ENCODE data around the gene THAP3. TPM values are rescaled to one million over a fixed set of nuclear protein-coding genes. Genes with fewer than 3 reads are reported as not detected.
"Not testable (repeated sequence)": the region's sequence is repeated elsewhere in the genome, so short reads cannot be mapped to it uniquely, and the experiment has no call there.

THAP3 gene
- total RNA-seq, 1 experiment from 2014 or later, result 54.6 TPM

GRCh38 chr1:6657138-6657537 lies 32.5 kb downstream of the THAP3 start:
- Histone ChIP-seq H2AFZ (ENCODE audit: low read length) (no peak overlapping the region), H3K9me3 (ENCODE audit: low read length) (no peaks in the 10 kb centered on the region), H3K79me2 (ENCODE audit: low read length) (peaks cover 5% of the 10 kb centered on the region; the same call in 1 of the 2 replicates), H3K36me3 (ENCODE audit: low read depth, low read length) (peaks cover 32% of the 10 kb centered on the region), H3K4me1 (ENCODE audit: insufficient read depth, low read length) (no peaks in the 10 kb centered on the region), H3F3A (ENCODE audit: low read length, unreplicated experiment) (no peaks in the 10 kb centered on the region), H3K9ac (ENCODE audit: low read length) (no peak overlapping the region), H4K20me1 (ENCODE audit: low read length) (0 out of 2 replicates have a peak, but pooled peaks cover 3% of the 10 kb centered on the region), H3K27me3 (ENCODE audit: low read length) (no peaks in the 10 kb centered on the region), H3K9me2 (replicated peaks; ENCODE audit: low read length) (no peaks in the 10 kb centered on the region), H3K4me3 (ENCODE audit: low read length) (no peak overlapping the region), H3K4me2 (ENCODE audit: low read length) (no peak overlapping the region), H3K27ac (ENCODE audit: low read length) (no peak overlapping the region)
- POLR2A ChIA-PET (ENCODE audit: unreplicated experiment), result no interaction called here
- TF ChIP-seq EZH2phosphoT487 (IDR thresholded peaks at IDR 0.05; ENCODE audit: borderline replicate concordance, low read length), result no peak
- TF ChIP-seq CTCF (conservative IDR thresholded peaks at IDR 0.05; ENCODE audit: low read depth, low read length), result no peak
- TF ChIP-seq EZH2 (IDR thresholded peaks at IDR 0.05; ENCODE audit: low read length, unreplicated experiment), result no peak
- ATAC-seq (no peak; the same call in 1 of the 2 replicates), DNase-seq (no peak)
- CTCF ChIA-PET, result no interaction called here
- no TSS peak for BruUV-seq (replicated peaks)
- intact Hi-C loops (cut with micrococcal nuclease), result no loop called here

GRCh38 chr1:6658359-6659060 lies 33.8 kb downstream of the THAP3 start:
- ATAC-seq (no peak), DNase-seq (no peak)
- no peak overlapping the region for H3K27ac ChIP-seq (ENCODE audit: low read length)
- no peaks in the 10 kb centered on the region for H3K9me3 ChIP-seq (ENCODE audit: low read length)
- H2AFZ ChIP-seq (ENCODE audit: low read length), result no peak overlapping the region
- no peak for TF ChIP-seq EZH2 (IDR thresholded peaks at IDR 0.05; ENCODE audit: low read length, unreplicated experiment)
- no peak for TF ChIP-seq CTCF (conservative IDR thresholded peaks at IDR 0.05; ENCODE audit: low read depth, low read length)
- TF ChIP-seq EZH2phosphoT487 (IDR thresholded peaks at IDR 0.05; ENCODE audit: borderline replicate concordance, low read length), result no peak
- 0 out of 2 replicates have a peak, but pooled peaks cover 3% of the 10 kb centered on the region for H4K20me1 ChIP-seq (ENCODE audit: low read length)
- BruUV-seq (replicated peaks), result no TSS peak
- H3K4me2 ChIP-seq (ENCODE audit: low read length), result no peak overlapping the region
- ChIA-PET CTCF (interaction anchor here (0.5 kb wide), 1 partner anchor 1199 kb away, joined by 4 read pairs; no protein-coding TSS in a partner anchor), POLR2A (ENCODE audit: unreplicated experiment) (no interaction called here)
- peaks cover 7% of the 10 kb centered on the region; the same call in 1 of the 2 replicates for H3K79me2 ChIP-seq (ENCODE audit: low read length)
- H3K9me2 ChIP-seq (replicated peaks; ENCODE audit: low read length), result no peaks in the 10 kb centered on the region
- intact Hi-C loops (cut with micrococcal nuclease), result no loop called here
- H3K36me3 ChIP-seq (ENCODE audit: low read depth, low read length), result peaks cover 30% of the 10 kb centered on the region
- no peaks in the 10 kb centered on the region for H3K27me3 ChIP-seq (ENCODE audit: low read length)
- no peak overlapping the region for H3K9ac ChIP-seq (ENCODE audit: low read length)
- H3K4me1 ChIP-seq (ENCODE audit: insufficient read depth, low read length), result no peaks in the 10 kb centered on the region
- H3F3A ChIP-seq (ENCODE audit: low read length, unreplicated experiment), result no peaks in the 10 kb centered on the region
- H3K4me3 ChIP-seq (ENCODE audit: low read length), result no peak overlapping the region

GRCh38 chr1:6660415-6661049 lies 35.9 kb downstream of the THAP3 start:
- H2AFZ ChIP-seq (ENCODE audit: low read length), result no peak overlapping the region
- H3K79me2 ChIP-seq (ENCODE audit: low read length), result peaks cover 9% of the 10 kb centered on the region; the same call in 1 of the 2 replicates
- peaks cover 28% of the 10 kb centered on the region for H3K36me3 ChIP-seq (ENCODE audit: low read depth, low read length)
- TF ChIP-seq CTCF (conservative IDR thresholded peaks at IDR 0.05; ENCODE audit: low read depth, low read length) (no peak), EZH2 (IDR thresholded peaks at IDR 0.05; ENCODE audit: low read length, unreplicated experiment) (no peak), EZH2phosphoT487 (IDR thresholded peaks at IDR 0.05; ENCODE audit: borderline replicate concordance, low read length) (no peak)
- ATAC-seq, result no peak
- H3K9me2 ChIP-seq (replicated peaks; ENCODE audit: low read length), result no peaks in the 10 kb centered on the region
- ChIA-PET POLR2A (ENCODE audit: unreplicated experiment) (no interaction called here), CTCF (no interaction called here)
- no peak overlapping the region for H3K4me2 ChIP-seq (ENCODE audit: low read length)
- no peaks in the 10 kb centered on the region for H3F3A ChIP-seq (ENCODE audit: low read length, unreplicated experiment)
- intact Hi-C loops (cut with micrococcal nuclease), result no loop called here
- no peak for DNase-seq
- H3K27me3 ChIP-seq (ENCODE audit: low read length), result no peaks in the 10 kb centered on the region
- no peak overlapping the region for H3K9ac ChIP-seq (ENCODE audit: low read length)
- H3K27ac ChIP-seq (ENCODE audit: low read length), result no peak overlapping the region
- H4K20me1 ChIP-seq (ENCODE audit: low read length), result 0 out of 2 replicates have a peak, but pooled peaks cover 3% of the 10 kb centered on the region
- H3K9me3 ChIP-seq (ENCODE audit: low read length), result no peaks in the 10 kb centered on the region
- no TSS peak for BruUV-seq (replicated peaks)
- no peaks in the 10 kb centered on the region for H3K4me1 ChIP-seq (ENCODE audit: insufficient read depth, low read length)
- no peak overlapping the region for H3K4me3 ChIP-seq (ENCODE audit: low read length)

GRCh38 chr1:6662468-6662867 lies 37.8 kb downstream of the THAP3 start:
- H2AFZ ChIP-seq (ENCODE audit: low read length); H3K9me2 ChIP-seq (replicated peaks; ENCODE audit: low read length); H3K9me3 ChIP-seq (ENCODE audit: low read length); H3K79me2 ChIP-seq (ENCODE audit: low read length); H3K27me3 ChIP-seq (ENCODE audit: low read length); H3K4me2 ChIP-seq (ENCODE audit: low read length); BruUV-seq (replicated peaks); H3K9ac ChIP-seq (ENCODE audit: low read length); H3K27ac ChIP-seq (ENCODE audit: low read length); intact Hi-C loops (cut with micrococcal nuclease); ATAC-seq; H3K4me1 ChIP-seq (ENCODE audit: insufficient read depth, low read length); H3F3A ChIP-seq (ENCODE audit: low read length, unreplicated experiment); POLR2A ChIA-PET (ENCODE audit: unreplicated experiment); DNase-seq; H4K20me1 ChIP-seq (ENCODE audit: low read length); H3K4me3 ChIP-seq (ENCODE audit: low read length): not testable (repeated sequence)
- H3K36me3 ChIP-seq (ENCODE audit: low read depth, low read length), result peaks cover 44% of the 10 kb centered on the region
- CTCF ChIA-PET, result interaction anchor here (0.7 kb wide), 1 partner anchor 15 kb away, joined by 3 read pairs; no protein-coding TSS in a partner anchor
